OCI-LY3 (cell line): ENCODE results near the gene SGMS2.

ENCODE experiments used
- H2AFZ ChIP-seq: fragments of 200-600, 300-600 bp; shearing (Covaris generic); 2 replicates; pipeline ENCODE4 v1.6.0; 2014; ENCODE audit warnings: antibody characterized with exemption, low read depth, low read length
- H3K27ac ChIP-seq: fragments of 200-600, 300-600 bp; sonication (generic); 2 replicates; pipeline ENCODE4 v1.5.1; 2014; ENCODE audit warnings: mild to moderate bottlenecking, low read length, moderate library complexity, mixed read lengths
- H3K27me3 ChIP-seq: fragments of 200-600, 300-600 bp; sonication (generic); 2 replicates; pipeline ENCODE4 v1.6.1; 2014; ENCODE audit warnings: low read depth, low read length, mixed read lengths
- H3K36me3 ChIP-seq: fragments of 200-600, 300-600 bp; sonication (generic); replicated peaks from 2 replicates; pipeline ENCODE3; 2014; ENCODE audit warnings: low read depth, low read length, mixed read lengths
- H3K4me1 ChIP-seq: fragments of 300-600, 200-600 bp; sonication (generic); 2 replicates; pipeline ENCODE4 v1.6.1; 2014; ENCODE audit warnings: low read length, mixed read lengths
- H3K4me2 ChIP-seq: fragments of 200-600, 300-600 bp; sonication (generic); 2 replicates; pipeline ENCODE4 v1.6.1; 2014; ENCODE audit warnings: low read length, mixed read lengths
- H3K4me3 ChIP-seq: fragments of 300-600, 200-600 bp; sonication (generic); 2 replicates; pipeline ENCODE4 v1.5.1; 2014; ENCODE audit warnings: antibody characterized with exemption, mild to moderate bottlenecking, low read length, moderate library complexity
- H3K79me2 ChIP-seq: fragments of 300-600, 200-600 bp; shearing (Covaris generic); 2 replicates; pipeline ENCODE4 v1.6.1; 2014; ENCODE audit warnings: mild to moderate bottlenecking, low read length, mixed read lengths
- H3K9ac ChIP-seq: fragments of 300-600, 200-600 bp; shearing (Covaris generic); 2 replicates; pipeline ENCODE4 v1.6.0; 2014; ENCODE audit warnings: mild to moderate bottlenecking, low read length, moderate library complexity
- H3K9me3 ChIP-seq: fragments of 200-600, 300-600 bp; shearing (Covaris generic); 2 replicates; pipeline ENCODE4 v1.6.1; 2014; ENCODE audit warnings: low read length, mixed read lengths; ENCODE audit not compliant: insufficient read depth
- H4K20me1 ChIP-seq: fragments of 200-600, 300-600 bp; sonication (generic); 2 replicates; pipeline ENCODE4 v1.6.1; 2016; ENCODE audit warnings: low read length, mixed read lengths; ENCODE audit not compliant: insufficient read depth
- CTCF ChIP-seq: fragments of 200-600, 300-600 bp; sonication (generic); IDR thresholded peaks from 2 replicates; pipeline ENCODE4 v1.5.1; 2014; ENCODE audit warnings: antibody characterized with exemption, low read length, low read depth
- EZH2phosphoT487 ChIP-seq: fragments of 200-600 bp; shearing (Covaris generic); IDR thresholded peaks from 2 replicates; pipeline ENCODE4 v1.6.1; 2018; ENCODE audit warnings: antibody characterized with exemption, mixed run types, low read depth

The SGMS2 gene

GRCh38 chr4:107828315-107829090 lies 3.8 kb downstream of the SGMS2 start:
- Histone ChIP-seq H3K9ac (no peak overlapping the region), H3K79me2 (no peaks in the 10 kb centered on the region), H3K36me3 (no peaks in the 10 kb centered on the region), H3K4me3 (no peak overlapping the region), H3K27ac (no peak overlapping the region), H3K4me1 (no peaks in the 10 kb centered on the region), H3K27me3 (no peaks in the 10 kb centered on the region), H2AFZ (no peak overlapping the region), H3K9me3 (no peaks in the 10 kb centered on the region), H4K20me1 (no peaks in the 10 kb centered on the region), H3K4me2 (no peak overlapping the region)
- TF ChIP-seq EZH2phosphoT487 (no peak), CTCF (no peak)

GRCh38 chr4:107831140-107831539 lies 6.4 kb downstream of the SGMS2 start:
- H3K9me3 ChIP-seq = no peaks in the 10 kb centered on the region
- H3K9ac ChIP-seq = no peak overlapping the region
- H3K27me3 ChIP-seq = no peaks in the 10 kb centered on the region
- no peak overlapping the region for H3K4me3 ChIP-seq
- no peaks in the 10 kb centered on the region for H4K20me1 ChIP-seq
- H3K4me2 ChIP-seq = no peak overlapping the region
- H3K27ac ChIP-seq = no peak overlapping the region
- no peaks in the 10 kb centered on the region for H3K4me1 ChIP-seq
- H3K36me3 ChIP-seq = no peaks in the 10 kb centered on the region
- TF ChIP-seq CTCF (no peak), EZH2phosphoT487 (no peak)
- H2AFZ ChIP-seq = no peak overlapping the region
- H3K79me2 ChIP-seq = no peaks in the 10 kb centered on the region

- Histone ChIP-seq H3K27me3 (no peaks in the 10 kb centered on the region), H3K27ac (no peak overlapping the region), H3K9me3 (no peaks in the 10 kb centered on the region), H2AFZ (no peak overlapping the region), H3K4me1 (no peaks in the 10 kb centered on the region), H3K4me2 (no peak overlapping the region), H4K20me1 (no peaks in the 10 kb centered on the region), H3K79me2 (no peaks in the 10 kb centered on the region), H3K36me3 (no peaks in the 10 kb centered on the region), H3K9ac (no peak overlapping the region), H3K4me3 (no peak overlapping the region)
- TF ChIP-seq EZH2phosphoT487 (no peak), CTCF (no peak)
Observed at GRCh38 chr4:107832275-107832807, 7.6 kb downstream of the SGMS2 start.

GRCh38 chr4:107834241-107834794 lies 9.6 kb downstream of the SGMS2 start:
- Histone ChIP-seq H3K4me2 (no peak overlapping the region), H3K9me3 (no peaks in the 10 kb centered on the region), H4K20me1 (no peaks in the 10 kb centered on the region), H3K9ac (no peak overlapping the region), H3K4me3 (no peak overlapping the region), H2AFZ (no peak overlapping the region), H3K36me3 (no peaks in the 10 kb centered on the region), H3K4me1 (peaks cover 5% of the 10 kb centered on the region), H3K27ac (no peak overlapping the region), H3K27me3 (no peaks in the 10 kb centered on the region), H3K79me2 (no peaks in the 10 kb centered on the region)
- TF ChIP-seq EZH2phosphoT487 (no peak), CTCF (no peak)
